HG03521 (cell line): ENCODE measurements around the gene CTDSPL.

Source experiments
- ATAC-seq: cut with Tn5 transposase; IDR thresholded peaks from one replicate; pipeline ENCODE4 v1.9.1; 2021; ENCODE audit warnings: mild to moderate bottlenecking, moderate library complexity; ENCODE audit not compliant: unreplicated experiment

CTDSPL gene

GRCh38 chr3:37910671-37911400, 49.2 kb downstream of the CTDSPL start:
- no peak for ATAC-seq

- no peak for ATAC-seq
Observed at GRCh38 chr3:37912052-37912733, 50.5 kb downstream of the CTDSPL start.

DNA sequence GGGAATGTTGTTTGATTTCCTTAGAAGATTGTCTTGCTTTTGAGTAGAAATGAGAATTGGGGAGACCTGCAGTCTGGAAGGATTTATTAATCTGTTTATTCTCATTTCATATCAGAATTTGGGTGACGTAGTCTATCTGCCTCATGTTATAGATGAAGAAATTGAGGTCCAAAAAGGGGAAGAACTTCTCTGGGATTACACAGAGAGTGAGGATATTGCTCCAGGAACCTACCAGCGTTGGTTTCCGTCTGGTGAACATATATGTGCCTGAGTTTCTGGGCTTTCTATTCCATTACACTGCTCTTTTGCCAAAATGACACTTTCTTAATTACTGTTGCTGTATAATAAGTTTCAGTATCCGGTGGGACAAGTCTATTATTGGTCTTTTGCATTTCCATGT, 51.8 kb downstream of the CTDSPL start:
- ATAC-seq, result no peak

GRCh38 chr3:37916685-37917084, 55.0 kb downstream of the CTDSPL start:
- ATAC-seq, result no peak

GRCh38 chr3:37918627-37919026, 56.9 kb downstream of the CTDSPL start:
- ATAC-seq, result no peak

DNA sequence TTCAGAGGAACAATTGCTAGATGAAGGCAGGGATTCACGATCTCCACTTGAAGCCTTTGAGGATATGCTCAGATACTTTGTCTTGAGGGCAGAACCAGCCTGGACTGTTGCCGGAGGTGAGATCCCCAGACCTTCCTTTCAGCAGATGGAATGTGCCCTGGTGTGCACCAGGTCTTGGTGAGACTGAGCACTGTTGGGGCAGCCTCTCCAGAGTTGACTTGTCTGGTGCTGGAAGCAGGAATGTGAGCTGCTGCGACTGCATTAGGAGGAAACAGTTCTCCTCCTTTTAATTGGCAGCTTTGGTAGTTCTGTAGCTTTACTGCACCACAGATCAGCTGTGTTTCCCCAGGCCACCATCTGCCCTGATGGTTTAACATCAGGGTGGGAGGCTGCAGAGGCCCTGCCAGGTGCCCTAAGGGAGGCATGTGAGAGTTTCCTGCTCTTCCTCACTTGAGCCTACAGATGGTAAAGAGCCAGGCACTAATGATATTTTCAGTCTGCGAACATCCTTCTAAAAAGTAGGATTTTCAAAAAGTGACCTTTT, 58.5 kb downstream of the CTDSPL start:
- no peak for ATAC-seq

DNA sequence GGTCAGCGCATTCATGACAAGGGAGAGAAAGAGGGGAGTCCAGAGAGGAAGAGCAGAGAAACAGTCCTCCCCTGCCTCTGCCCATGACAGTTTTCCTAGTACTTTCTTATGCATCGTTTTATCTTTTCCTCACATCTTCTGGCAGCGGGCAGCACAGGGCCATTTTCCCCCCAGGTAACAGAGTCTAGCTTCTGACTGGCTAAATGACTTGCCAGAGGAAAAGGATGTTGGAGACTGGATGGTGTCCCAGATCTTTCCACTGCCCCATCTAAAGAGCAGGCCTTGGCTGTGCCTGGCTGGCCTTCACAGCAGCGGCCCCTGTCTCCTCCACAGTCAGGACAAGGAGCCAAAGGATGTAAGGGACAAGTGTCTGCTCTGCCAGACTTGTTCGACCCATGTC, 59.3 kb downstream of the CTDSPL start:
- ATAC-seq, result no peak

- no peak for ATAC-seq
Observed at GRCh38 chr3:37922721-37923568, 61.3 kb downstream of the CTDSPL start.

DNA sequence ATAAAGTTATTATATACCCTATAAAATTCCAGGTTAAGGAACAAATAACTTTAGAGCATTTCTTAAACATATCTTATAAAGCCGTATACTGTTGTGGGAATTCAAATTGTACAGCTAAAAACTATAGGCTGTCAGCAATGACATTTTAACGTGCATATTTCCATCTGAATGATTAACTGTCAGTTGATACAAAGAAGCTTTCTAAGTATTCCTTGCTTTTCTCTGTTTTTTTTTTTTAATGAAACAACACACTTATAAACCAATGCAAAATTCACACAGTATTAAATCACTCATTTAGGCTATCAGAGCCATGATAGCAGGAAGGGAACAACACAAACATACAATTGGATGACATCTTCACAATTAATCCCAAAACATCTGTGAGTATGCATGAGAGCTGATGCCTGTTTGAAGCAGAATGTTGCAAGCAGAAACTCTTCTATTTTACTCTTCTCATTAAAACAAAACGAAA, 61.9 kb downstream of the CTDSPL start:
- ATAC-seq, result no peak

DNA sequence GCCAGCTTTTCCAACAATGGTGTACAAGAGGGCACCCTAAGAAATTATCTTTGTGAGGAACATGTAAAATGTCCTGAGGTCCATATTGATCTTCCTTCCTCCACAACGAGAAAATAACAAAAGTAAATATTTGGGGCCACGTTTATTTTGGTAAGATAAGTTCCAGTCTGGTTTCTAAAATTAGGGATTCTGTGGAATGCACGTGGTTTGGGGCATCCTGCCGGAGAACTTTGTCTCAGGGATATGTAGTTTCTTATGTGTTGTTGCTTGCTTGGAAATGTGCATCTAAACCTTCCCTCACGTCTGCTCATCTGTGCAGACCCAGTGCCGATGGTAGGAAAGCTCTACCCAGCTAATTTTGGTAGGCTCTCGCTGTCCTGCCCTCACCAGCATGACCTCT, 62.8 kb downstream of the CTDSPL start:
- no peak for ATAC-seq

DNA sequence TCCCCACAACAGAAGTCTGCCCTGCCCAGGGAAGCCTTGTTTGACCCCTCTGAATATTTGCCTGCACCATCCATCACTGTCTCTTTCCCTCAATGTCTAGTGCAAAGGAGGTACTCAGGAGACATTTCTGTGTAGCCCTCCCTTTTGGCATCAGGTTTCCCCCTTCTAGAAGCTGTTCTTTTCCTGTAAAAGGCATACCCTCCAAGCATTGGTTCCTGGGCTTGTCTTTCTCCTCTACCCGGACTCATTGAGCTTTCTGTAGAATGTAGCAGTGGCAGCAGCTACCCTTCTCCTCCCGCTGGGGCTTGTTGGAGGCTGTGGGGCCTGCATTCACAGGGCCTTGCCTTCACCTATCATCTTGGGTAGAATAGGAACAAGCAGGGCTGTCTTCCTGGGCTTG, 63.5 kb downstream of the CTDSPL start:
- ATAC-seq, result no peak

DNA sequence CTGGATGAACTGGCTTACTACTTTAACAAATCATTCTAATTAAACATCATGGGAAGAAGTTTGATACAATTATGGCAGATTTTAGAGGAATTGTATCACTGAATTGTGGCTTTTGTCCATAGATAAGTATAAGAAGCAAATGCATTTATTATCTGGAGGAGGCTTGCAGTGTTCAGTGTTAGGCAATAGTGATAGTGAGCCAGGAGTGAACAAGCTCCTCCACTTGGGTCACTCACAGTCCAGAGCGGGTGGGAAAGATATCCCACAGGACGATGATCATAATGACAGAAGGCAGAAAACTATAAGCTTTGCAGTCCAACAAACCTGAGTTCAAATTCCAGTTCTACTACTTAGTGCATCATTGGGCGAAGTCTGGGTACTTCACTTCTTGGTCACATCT, 64.9 kb downstream of the CTDSPL start:
- ATAC-seq, result no peak

DNA sequence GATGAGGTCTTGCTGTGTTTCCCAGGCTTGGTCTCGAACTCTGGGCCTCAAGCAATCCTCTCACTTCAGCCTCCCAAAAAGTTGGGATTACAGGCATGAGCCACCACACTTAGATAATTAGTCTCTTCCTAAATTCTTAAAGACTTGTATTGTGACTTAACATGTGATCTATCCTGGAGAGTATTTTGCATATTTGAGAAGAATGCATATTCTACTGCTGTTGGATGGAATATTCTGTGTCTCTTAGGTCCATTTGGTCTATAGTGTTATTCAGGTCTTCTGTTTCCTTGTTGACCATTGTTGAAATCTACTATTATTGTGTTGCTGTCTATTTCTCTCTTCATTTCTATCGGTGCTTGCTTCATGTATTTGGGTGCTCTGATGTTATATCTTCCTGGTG, 68.8 kb downstream of the CTDSPL start:
- no peak for ATAC-seq

DNA sequence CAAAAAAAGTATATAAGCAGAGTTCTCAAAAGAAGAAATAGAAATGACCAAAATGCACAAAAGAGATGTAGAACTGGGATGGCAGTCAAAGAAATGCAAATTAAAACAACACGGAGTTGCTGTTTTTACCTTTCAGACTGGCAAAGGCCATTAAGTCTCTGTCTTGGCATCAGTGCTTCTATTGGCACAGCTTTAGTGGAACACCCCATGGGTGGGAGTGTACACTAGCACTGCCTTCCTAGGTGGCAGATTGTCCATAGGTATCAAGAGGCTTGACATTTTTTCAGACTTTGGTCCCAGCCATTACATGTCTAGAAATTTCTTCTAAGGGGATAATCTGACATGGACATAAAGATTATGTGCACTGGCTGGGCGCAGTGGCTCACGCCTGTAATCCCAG, 70.8 kb downstream of the CTDSPL start:
- no peak for ATAC-seq

GRCh38 chr3:37934631-37935289, 73.1 kb downstream of the CTDSPL start:
- ATAC-seq, result no peak

GRCh38 chr3:37935290-37935668, 73.6 kb downstream of the CTDSPL start:
- no peak for ATAC-seq

- no peak for ATAC-seq
Observed at GRCh38 chr3:37935756-37936666, 74.3 kb downstream of the CTDSPL start.

DNA sequence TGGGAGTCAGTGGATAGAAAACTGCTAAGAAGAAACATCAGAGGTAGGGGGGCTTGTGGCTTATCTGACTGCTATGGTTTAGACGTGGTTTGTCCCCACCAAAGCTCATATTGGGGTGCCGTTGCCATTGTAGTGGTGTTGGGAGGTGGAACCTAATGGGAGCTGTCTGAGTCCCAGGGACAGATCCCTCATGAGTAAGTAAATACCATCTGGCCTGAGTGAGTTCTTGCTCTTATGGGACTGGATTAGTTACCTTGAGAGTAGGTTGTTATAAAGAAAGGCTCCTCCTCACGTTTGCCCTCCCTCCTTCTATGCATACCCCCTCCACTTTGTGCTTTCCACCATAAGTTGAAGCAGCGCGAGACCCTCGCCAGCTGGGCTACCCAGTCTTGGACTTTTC, 75.5 kb downstream of the CTDSPL start:
- ATAC-seq, result no peak

DNA sequence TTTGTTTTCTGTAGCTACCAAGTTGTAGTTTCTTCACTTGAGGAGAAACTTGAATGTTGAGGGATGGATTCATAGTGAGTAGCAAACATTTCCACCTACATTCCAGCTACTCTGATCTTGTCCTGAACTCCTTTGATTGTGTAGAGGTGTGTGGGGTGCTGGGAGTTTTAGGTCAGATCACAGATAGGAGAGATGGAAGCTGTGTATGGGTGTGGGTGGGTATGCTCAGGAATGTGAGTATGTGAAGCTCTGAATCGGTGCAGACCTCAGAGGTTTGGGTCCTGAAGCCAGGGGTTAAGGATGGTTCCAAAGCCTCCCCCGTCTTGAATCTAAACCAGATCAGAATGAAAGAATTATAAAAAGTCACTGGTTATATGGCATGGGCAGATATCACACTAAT, 76.3 kb downstream of the CTDSPL start:
- ATAC-seq, result no peak
